WTC11 (cell line): ENCODE measurements around the gene DYDC1.
A peak's percentile ranks its signal among the peaks of the same experiment; 100 is the strongest.

Experiments used
- CBFB ChIP-seq: sonication (generic); formaldehyde crosslinking; IDR thresholded peaks from 2 replicates; pipeline ENCODE4 v1.8.1; 2022; ENCODE audit warnings: mild to moderate bottlenecking, low read depth, missing genetic modification reagents
- ETV6 ChIP-seq: sonication (generic); formaldehyde crosslinking; IDR thresholded peaks from 2 replicates; pipeline ENCODE4 v1.8.1; 2022; ENCODE audit warnings: mild to moderate bottlenecking, missing genetic modification reagents
- FOXP1 ChIP-seq: sonication (generic); formaldehyde crosslinking; IDR thresholded peaks from 2 replicates; pipeline ENCODE4 v1.8.0; 2022; ENCODE audit warnings: missing genetic modification reagents, mild to moderate bottlenecking, moderate library complexity, borderline replicate concordance
- IRF2 ChIP-seq: sonication (generic); formaldehyde crosslinking; IDR thresholded peaks from 2 replicates; pipeline ENCODE4 v1.8.0; 2022; ENCODE audit warnings: low read depth, missing genetic modification reagents, borderline replicate concordance
- JUN ChIP-seq: sonication (generic); formaldehyde crosslinking; IDR thresholded peaks from 2 replicates; pipeline ENCODE4 v1.8.0; 2023; ENCODE audit warnings: mild to moderate bottlenecking, missing genetic modification reagents
- NR2C2 ChIP-seq: sonication (generic); formaldehyde crosslinking; IDR thresholded peaks from 2 replicates; pipeline ENCODE4 v1.8.0; 2022; ENCODE audit warnings: mild to moderate bottlenecking, missing genetic modification reagents
- PRDM15 ChIP-seq: sonication (generic); formaldehyde crosslinking; IDR thresholded peaks from 2 replicates; pipeline ENCODE4 v1.8.0; 2022; ENCODE audit warnings: missing genetic modification reagents
- STAT6 ChIP-seq: sonication (generic); formaldehyde crosslinking; conservative IDR thresholded peaks from 2 replicates; pipeline ENCODE4 v1.8.1; 2023; ENCODE audit warnings: mild to moderate bottlenecking, low read depth, missing genetic modification reagents, moderate library complexity
- TEAD4 ChIP-seq: sonication (generic); formaldehyde crosslinking; IDR thresholded peaks from 2 replicates; pipeline ENCODE4 v1.8.0; 2022; ENCODE audit warnings: mild to moderate bottlenecking, missing genetic modification reagents
- USF2 ChIP-seq: sonication (generic); formaldehyde crosslinking; IDR thresholded peaks from 2 replicates; pipeline ENCODE4 v1.8.1; 2023; ENCODE audit warnings: mild to moderate bottlenecking, missing genetic modification reagents, moderate library complexity
- TF ChIP-seq, protein P1 (sequence below): fragments of 200-600 bp; IDR thresholded peaks from 2 replicates; pipeline ENCODE4 v1.8.0; 2022; ENCODE audit warnings: antibody characterized with exemption
- TF ChIP-seq, protein P2 (sequence below): sonication (generic); formaldehyde crosslinking; IDR thresholded peaks from 2 replicates; pipeline ENCODE4 v1.8.0; 2022; ENCODE audit warnings: mild to moderate bottlenecking, missing genetic modification reagents
- TF ChIP-seq, protein P3 (sequence below): sonication (generic); formaldehyde crosslinking; IDR thresholded peaks from 2 replicates; pipeline ENCODE4 v1.8.1; 2022; ENCODE audit warnings: low read depth, missing genetic modification reagents, borderline replicate concordance
- TF ChIP-seq, protein P4 (sequence below): sonication (generic); formaldehyde crosslinking; IDR thresholded peaks from 2 replicates; pipeline ENCODE4 v1.8.1; 2022; ENCODE audit warnings: mild to moderate bottlenecking, moderate library complexity, missing genetic modification reagents

DNA sequence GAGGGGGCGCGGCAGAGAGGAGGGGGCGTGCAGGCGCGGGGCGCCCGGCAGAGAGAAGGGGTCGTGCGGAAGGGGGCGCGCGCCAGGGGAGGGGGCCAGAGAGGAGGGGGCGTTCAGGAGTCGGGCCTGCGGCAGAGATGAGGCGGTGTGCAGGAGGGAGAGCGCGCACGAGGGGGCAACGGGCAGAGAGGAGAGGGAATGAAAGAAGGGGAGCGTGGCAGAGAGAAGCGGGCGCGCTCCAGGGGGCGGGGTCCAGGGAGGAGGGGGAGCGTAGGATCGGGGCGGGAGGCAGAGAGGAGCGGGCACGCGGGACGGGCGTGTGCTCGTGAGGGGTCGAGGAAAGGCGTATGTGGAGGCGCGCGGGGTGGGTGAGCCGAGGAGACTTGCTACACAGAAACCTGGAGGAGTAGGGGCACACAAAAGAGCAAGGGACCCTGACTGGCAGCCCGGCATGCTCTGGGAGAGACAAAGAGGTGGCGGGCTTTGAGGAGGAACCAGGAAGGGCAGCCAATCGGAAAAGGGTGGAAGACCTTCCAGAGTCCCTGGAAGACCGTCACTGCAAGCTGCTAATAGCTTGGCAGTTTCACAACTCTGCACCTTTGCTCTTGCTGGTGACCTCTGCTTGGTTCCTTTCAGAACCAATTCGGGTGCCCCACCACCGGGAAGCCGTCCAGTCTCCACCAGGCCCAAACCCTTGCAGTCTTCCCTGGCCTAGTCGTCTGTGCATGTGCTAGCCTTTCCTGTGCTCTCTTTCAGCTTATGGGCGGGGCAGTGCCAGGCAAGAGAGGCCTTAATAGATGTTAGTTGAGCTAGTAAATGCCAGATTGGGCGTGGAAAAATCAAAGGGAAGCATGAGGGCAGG lies 665 bp upstream of the DYDC1 start:
- TF ChIP-seq IRF2 (CRISPR knock-in tag), result no peak
- TF ChIP-seq, protein P1, sequence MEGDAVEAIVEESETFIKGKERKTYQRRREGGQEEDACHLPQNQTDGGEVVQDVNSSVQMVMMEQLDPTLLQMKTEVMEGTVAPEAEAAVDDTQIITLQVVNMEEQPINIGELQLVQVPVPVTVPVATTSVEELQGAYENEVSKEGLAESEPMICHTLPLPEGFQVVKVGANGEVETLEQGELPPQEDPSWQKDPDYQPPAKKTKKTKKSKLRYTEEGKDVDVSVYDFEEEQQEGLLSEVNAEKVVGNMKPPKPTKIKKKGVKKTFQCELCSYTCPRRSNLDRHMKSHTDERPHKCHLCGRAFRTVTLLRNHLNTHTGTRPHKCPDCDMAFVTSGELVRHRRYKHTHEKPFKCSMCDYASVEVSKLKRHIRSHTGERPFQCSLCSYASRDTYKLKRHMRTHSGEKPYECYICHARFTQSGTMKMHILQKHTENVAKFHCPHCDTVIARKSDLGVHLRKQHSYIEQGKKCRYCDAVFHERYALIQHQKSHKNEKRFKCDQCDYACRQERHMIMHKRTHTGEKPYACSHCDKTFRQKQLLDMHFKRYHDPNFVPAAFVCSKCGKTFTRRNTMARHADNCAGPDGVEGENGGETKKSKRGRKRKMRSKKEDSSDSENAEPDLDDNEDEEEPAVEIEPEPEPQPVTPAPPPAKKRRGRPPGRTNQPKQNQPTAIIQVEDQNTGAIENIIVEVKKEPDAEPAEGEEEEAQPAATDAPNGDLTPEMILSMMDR, result no peak
- TF ChIP-seq NR2C2 (CRISPR knock-in tag), result no peak
- TF ChIP-seq ETV6 (CRISPR knock-in tag), result no peak
- no peak for TF ChIP-seq TEAD4 (CRISPR knock-in tag)
- TF ChIP-seq FOXP1 (CRISPR knock-in tag), result peak; percentile 2; the same call in 1 of the 2 replicates
- no peak for TF ChIP-seq STAT6
- no peak for TF ChIP-seq JUN (CRISPR knock-in tag)
- TF ChIP-seq, protein P2, sequence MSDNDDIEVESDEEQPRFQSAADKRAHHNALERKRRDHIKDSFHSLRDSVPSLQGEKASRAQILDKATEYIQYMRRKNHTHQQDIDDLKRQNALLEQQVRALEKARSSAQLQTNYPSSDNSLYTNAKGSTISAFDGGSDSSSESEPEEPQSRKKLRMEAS (CRISPR knock-in tag), result no peak; the same call in 1 of the 2 replicates
- peak; percentile 25; the same call in 1 of the 2 replicates for TF ChIP-seq PRDM15 (CRISPR knock-in tag)
- TF ChIP-seq CBFB, result no peak
- TF ChIP-seq, protein P3, sequence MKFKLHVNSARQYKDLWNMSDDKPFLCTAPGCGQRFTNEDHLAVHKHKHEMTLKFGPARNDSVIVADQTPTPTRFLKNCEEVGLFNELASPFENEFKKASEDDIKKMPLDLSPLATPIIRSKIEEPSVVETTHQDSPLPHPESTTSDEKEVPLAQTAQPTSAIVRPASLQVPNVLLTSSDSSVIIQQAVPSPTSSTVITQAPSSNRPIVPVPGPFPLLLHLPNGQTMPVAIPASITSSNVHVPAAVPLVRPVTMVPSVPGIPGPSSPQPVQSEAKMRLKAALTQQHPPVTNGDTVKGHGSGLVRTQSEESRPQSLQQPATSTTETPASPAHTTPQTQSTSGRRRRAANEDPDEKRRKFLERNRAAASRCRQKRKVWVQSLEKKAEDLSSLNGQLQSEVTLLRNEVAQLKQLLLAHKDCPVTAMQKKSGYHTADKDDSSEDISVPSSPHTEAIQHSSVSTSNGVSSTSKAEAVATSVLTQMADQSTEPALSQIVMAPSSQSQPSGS (CRISPR knock-in tag), result no peak
- no peak for TF ChIP-seq USF2 (CRISPR knock-in tag)
- TF ChIP-seq, protein P4, sequence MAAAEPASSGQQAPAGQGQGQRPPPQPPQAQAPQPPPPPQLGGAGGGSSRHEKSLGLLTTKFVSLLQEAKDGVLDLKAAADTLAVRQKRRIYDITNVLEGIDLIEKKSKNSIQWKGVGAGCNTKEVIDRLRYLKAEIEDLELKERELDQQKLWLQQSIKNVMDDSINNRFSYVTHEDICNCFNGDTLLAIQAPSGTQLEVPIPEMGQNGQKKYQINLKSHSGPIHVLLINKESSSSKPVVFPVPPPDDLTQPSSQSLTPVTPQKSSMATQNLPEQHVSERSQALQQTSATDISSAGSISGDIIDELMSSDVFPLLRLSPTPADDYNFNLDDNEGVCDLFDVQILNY, result no peak
